Measurements from ENCODE around the gene CENPS. TPM values are rescaled to one million over a fixed set of nuclear protein-coding genes. Genes with fewer than 3 reads are reported as not detected.

Gene CENPS
- 8.1 and 8.8 TPM in 2 replicates for total RNA-seq

GRCh38 chr1:10430216-10431069, at the start of gene CENPS:
Gene CENPS (plus strand): TSS chr1:10430433. CDS start chr1:10430518, 85 bp downstream.

GRCh38 chr1:10398734-10399443, 31.3 kb upstream of the CENPS start, which contains the start of gene PGD:
Gene PGD (plus strand): TSS chr1:10399064. CDS start chr1:10399118, 54 bp downstream.

GRCh38 chr1:10449751-10450150, 19.5 kb downstream of the CENPS start, which contains the start of gene CORT:
Gene CORT (plus strand): TSS chr1:10450031. CDS start chr1:10450224, 193 bp downstream.

GRCh38 chr1:10472220-10473144, 42.2 kb downstream of the CENPS start, which contains the start of gene DFFA:
Gene DFFA (minus strand): TSS chr1:10472529. CDS start chr1:10472458, 71 bp downstream.

GRCh38 chr1:10474613-10475507, 44.6 kb downstream of the CENPS start, which contains the start of gene PEX14:
Gene PEX14 (plus strand): TSS chr1:10474950. CDS start chr1:10474967, 17 bp downstream.

Other genes with a start within 250 kb of the CENPS start
- gene KIF1B, start 219.9 kb upstream of the CENPS start, total RNA-seq, result 31.0 and 44.1 TPM in 2 replicates
- gene PGD, start 31.4 kb upstream of the CENPS start, total RNA-seq, result 100 and 158 TPM in 2 replicates
- 0.29 and 0.33 TPM in 2 replicates for gene CORT, start 19.6 kb downstream of the CENPS start, total RNA-seq
- 54.9 and 63.0 TPM in 2 replicates for gene DFFA, start 42.1 kb downstream of the CENPS start, total RNA-seq
- gene PEX14, start 44.5 kb downstream of the CENPS start, total RNA-seq, result 20.6 and 29.1 TPM in 2 replicates

Measured in vein endothelial cell (primary cell).